Suprapubic skin (tissue), 4 donors: ENCODE data around the gene C12orf42.

Experiments
- EP300 ChIP-seq: sonication (generic); formaldehyde crosslinking; IDR thresholded peaks from one replicate; pipeline ENCODE4 v1.6.1; 2017; ENCODE audit warnings: antibody characterized with exemption
- POLR2A ChIP-seq, 2 donors: fragments of 450-650 bp; IDR thresholded peaks; one replicate each; pipeline ENCODE4 v1.6.1; 2017; ENCODE audit warnings: antibody characterized with exemption in 2 of 2, mild to moderate bottlenecking in 2 of 2, moderate library complexity in 2 of 2
- POLR2AphosphoS5 ChIP-seq, 3 donors: sonication (generic); formaldehyde crosslinking; IDR thresholded peaks; one replicate each; pipeline ENCODE4 v1.6.1; 2017; ENCODE audit warnings: antibody characterized with exemption in 3 of 3
- TF ChIP-seq, protein P1 (sequence below), 2 donors: fragments of 200-600 bp in 1 of 2; fragments of 450-650 bp in 1 of 2; sonication (generic) in 1 of 2; IDR thresholded peaks; one replicate each; pipeline ENCODE4 v1.5.1; 2016 to 2019; ENCODE audit warnings: antibody characterized with exemption in 2 of 2, mild to moderate bottlenecking in 1 of 2, moderate library complexity in 1 of 2

GRCh38 chr12:103348935-103349334 is 146.8 kb downstream of the C12orf42 start:
- TF ChIP-seq POLR2A (IDR thresholded peaks at IDR 0.05) = no peak
- TF ChIP-seq POLR2AphosphoS5 (IDR thresholded peaks at IDR 0.05) = no peak
- TF ChIP-seq, protein P1, sequence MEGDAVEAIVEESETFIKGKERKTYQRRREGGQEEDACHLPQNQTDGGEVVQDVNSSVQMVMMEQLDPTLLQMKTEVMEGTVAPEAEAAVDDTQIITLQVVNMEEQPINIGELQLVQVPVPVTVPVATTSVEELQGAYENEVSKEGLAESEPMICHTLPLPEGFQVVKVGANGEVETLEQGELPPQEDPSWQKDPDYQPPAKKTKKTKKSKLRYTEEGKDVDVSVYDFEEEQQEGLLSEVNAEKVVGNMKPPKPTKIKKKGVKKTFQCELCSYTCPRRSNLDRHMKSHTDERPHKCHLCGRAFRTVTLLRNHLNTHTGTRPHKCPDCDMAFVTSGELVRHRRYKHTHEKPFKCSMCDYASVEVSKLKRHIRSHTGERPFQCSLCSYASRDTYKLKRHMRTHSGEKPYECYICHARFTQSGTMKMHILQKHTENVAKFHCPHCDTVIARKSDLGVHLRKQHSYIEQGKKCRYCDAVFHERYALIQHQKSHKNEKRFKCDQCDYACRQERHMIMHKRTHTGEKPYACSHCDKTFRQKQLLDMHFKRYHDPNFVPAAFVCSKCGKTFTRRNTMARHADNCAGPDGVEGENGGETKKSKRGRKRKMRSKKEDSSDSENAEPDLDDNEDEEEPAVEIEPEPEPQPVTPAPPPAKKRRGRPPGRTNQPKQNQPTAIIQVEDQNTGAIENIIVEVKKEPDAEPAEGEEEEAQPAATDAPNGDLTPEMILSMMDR (IDR thresholded peaks at IDR 0.05) = no peak
- TF ChIP-seq EP300 = no peak
